NCI-H1694 (cell line): Measurements from ENCODE around the gene AMN.

ENCODE experiments used
- DNase-seq: peaks from one replicate; lab custom pipeline; 2025; lab: John Stamatoyannopoulos, UW

AMN gene

DNA sequence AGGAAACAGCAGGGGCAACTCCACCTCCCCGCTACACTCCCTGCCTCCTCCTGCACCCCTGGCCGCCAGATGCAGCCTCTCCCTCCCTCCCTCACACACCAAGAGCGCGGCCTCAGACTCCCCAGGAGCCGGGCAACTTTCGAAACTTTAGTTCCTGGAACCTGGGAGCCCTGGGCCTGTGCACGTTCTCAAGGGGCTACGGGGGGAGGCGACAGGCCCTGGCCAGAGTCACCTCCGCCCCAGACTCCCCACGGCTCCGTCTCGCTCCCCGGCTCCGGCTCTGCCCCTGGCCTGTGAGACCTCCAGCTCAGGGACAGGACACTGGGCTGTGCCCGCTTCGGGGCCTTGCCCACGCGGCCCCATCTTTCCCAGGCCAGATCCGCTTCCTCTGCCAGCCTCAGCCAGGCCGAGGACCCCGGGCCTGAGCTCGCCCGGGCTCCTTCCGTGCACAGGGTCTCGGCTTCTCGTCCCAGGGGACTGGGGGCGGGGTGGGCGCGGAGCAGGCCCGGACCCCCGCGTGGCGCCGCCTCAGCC is 5.5 kb downstream of the AMN start:
- DNase-seq = no peak

DNA sequence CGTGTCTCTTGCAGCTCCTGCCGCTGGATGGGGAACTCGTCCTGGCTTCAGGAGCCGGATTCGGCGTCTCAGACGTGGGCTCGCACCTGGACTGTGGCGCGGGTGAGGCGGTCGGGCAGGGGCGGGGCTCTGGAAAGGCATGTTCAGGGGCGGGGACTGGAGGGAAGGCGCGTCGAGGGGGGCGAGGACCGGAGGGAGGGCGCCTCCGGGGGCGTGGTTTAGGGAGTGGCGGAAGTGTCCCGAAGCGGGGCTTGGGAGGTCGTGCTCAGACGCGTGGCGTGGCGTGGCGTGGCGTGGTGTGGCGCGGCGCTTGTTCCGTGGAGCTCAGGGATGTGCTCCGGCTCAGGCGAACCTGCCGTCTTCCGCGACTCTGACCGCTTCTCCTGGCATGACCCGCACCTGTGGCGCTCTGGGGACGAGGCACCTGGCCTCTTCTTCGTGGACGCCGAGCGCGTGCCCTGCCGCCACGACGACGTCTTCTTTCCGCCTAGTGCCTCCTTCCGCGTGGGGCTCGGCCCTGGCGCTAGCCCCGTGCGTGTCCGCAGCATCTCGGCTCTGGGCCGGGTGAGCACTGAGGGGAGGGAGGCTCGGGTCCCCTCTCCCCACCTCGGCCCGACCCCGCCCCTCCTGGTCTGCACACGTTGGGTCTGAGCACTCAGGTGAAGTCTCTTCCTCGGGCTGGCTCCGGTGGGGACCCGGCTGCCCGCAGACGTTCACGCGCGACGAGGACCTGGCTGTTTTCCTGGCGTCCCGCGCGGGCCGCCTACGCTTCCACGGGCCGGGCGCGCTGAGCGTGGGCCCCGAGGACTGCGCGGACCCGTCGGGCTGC is 6.2 kb downstream of the AMN start:
- no peak for DNase-seq

DNA sequence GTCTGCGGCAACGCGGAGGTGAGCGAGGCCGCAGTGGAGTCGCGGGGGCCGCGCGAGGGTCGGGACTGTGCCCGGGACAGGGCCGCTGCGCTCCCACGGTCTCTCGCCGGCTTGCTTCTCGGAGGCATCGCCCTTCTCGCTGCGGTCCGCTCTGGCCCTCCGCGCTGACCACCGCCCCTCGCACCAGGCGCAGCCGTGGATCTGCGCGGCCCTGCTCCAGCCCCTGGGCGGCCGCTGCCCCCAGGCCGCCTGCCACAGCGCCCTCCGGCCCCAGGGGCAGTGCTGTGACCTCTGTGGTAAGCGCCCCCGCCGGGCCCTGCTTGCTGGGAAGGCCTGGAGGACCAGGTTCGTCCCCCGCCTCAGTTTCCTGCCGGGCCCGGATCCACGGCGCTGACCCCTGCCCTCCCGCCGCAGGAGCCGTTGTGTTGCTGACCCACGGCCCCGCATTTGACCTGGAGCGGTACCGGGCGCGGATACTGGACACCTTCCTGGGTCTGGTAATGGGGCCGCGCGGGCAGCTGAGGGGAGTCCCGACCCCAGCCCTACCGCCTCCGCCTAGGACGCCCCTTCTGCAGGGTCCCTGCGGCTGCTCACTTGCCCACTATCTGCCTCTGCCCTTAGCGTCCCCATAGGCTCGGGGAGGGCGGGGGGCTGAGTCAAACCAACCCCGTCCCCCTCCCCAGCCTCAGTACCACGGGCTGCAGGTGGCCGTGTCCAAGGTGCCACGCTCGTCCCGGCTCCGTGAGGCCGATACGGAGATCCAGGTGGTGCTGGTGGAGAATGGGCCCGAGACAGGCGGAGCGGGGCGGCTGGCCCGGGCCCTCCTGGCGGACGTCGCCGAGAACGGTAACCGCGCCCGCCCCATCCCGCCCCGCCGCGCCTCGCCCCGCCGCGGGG is 7.0 kb downstream of the AMN start:
- DNase-seq = no peak

DNA sequence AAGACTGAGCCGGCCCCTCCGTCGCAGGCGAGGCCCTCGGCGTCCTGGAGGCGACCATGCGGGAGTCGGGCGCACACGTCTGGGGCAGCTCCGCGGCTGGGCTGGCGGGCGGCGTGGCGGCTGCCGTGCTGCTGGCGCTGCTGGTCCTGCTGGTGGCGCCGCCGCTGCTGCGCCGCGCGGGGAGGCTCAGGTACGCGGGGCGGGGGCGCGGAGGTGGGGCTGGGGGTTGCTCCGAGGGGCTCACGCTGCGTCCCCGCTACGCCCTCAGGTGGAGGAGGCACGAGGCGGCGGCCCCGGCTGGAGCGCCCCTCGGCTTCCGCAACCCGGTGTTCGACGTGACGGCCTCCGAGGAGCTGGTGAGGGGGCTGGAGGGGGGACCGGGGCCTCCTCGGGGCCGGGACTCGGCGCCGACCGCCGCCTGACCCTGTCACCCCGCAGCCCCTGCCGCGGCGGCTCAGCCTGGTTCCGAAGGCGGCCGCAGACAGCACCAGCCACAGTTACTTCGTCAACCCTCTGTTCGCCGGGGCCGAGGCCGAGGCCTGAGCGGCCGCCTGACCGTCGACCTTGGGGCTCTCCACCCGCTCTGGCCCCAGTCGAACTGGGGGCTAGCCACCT is 7.8 kb downstream of the AMN start:
- no peak for DNase-seq

DNA sequence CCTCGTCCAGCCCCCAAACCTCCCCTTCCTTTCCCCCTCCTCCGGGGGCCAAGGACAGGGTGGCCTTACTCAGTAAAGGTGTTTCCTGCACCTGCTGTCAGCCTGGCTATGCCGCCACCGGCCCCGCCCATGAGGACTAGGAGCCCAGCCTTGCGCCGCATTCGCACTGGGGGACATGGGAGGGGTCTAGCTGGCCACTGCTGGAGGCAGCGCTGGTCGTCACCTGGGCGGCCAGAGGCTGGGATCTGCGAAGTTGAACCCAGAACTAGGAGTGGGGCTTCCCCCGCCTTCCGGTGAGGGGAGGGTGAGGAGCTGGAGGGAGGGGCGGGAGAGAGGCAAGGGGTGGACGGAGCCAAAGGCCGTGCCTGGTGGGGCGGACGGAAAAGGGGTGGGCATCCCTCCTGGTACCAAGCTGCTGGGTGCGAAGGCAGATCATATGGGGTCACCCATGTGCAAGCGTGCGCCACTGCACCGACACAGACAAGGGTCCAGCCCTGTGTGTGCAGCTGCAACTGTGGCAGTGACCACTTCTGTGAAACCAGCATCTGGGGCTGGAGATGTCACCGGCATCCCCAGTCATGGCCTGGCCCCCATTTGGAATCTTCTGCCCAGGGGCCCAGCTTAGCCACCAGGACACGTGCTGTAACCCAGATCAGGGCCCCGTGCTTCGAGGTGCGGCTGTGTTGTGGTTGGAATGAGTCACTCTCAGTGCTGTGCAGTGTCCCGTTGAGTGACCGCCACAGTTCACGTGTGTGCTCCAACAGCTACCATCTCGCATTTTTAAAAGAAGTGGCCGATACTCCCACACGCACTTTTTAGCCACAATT is 8.5 kb downstream of the AMN start:
- DNase-seq = no peak

DNA sequence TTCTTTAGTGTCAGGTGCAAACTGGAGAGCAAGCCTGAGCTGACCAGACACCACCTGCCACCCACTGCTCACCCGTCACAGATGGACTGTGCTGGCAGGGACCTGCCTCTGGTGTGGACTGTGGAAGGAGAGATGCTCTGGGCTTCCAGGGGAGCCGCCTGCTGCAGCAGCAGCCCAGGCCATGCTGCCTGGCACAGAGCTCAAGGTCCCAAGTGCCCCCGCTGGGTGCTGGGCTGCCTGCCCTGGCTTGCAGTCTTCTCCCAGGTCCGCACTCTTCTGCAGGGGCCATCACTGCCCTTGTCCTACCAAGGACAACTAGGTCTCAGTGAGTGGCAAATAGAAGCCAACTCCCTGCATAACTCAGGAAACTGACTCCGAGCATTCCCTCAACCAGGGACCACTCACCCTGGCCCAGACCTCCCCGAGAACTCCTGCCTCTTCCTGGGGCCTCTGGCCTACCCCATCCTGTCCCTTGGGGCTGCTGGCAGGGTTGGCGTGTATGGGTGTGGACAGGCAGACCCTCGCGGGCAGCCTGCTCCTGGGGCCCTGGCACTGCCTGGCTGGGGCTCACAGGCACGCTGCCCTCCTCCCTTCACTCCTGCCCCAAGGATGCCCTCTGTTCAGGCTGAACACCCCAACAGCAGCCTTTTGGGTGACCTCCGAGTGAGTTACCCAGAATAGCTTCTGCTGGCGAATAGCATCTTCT is 9.3 kb downstream of the AMN start:
- no peak for DNase-seq

DNA sequence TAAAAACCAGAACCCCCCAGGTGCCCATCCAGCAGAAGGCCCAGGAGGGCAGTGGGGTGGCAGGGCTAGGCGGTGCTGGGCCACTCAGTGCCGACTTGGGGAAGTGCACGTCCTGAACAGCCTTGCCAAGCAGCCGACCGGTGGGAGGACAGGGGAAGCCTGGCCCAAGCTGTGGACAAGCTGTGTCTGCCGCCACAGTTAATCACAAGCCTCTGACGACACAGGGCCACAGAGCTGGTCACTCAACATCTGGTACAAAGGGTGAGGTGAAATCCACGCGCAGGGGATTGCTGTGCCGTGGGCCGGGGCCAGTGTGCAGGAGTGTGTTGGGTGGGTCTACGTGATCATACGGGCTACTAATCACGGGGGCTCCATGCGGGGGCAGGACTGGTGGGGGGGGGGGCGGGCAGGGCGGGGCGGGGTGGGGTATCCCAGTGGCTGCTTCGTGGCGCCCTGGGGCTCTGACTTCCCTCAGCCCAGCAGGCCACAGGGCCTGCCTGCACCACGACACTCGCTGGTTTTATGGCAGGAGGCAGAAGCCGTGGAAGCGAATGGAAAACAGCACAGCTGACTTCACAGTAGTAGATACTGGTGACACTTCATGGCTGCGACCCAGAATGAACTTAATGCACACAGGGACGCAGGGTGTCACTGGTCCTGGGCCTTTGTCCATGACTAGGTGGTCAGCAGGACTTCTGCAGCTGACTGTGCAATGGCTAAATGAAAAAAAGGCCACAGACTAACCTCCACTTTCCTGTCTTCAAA is 10.2 kb downstream of the AMN start:
- no peak for DNase-seq

DNA sequence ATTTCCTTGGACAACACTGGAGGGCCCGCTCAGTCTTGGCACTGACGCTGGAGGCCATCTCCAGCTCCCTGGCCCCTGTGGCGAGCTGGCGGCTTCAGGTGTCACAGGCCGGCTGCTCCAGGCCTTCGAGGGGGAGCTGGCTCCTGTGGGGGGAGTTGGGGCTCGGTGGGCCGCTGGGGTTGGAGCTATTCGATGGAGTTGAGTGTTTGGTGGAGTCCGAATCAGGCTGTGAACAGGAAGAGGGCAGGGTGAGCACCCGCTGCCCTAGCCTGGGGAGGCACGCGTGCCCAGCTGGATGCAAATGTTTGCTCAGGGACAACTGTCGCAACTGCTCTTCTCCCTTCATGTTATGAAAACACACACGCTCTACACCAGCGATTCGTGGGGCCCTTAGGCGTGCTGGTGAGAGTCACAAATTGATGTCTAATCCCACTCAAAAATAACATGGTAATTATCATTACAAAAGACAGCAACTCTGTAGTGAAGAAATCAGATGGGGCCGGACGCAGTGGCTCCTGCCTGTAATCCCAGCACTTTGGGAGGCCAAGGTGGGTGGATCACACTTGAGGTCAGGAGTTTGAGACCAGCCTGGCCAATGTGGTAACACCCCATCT is 11.3 kb downstream of the AMN start:
- DNase-seq = no peak

DNA sequence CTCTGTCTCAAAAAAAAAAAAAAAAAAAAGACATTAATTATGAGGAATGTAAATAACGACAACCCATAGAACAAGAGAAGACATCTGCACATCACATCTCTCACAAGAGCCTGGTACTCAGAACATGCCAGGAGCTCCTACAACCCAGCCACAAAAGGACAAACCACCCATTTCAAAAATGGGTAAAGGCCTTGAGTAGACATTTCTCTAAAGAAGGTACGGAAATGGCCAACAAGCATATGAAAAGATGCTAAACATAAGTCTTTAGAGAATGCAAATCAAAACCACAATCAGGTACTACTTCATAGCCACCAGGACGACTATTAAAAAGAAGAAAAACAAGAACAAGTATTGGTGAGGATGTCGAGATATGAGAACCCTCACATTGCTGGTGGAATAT is 13.3 kb downstream of the AMN start:
- DNase-seq = no peak

DNA sequence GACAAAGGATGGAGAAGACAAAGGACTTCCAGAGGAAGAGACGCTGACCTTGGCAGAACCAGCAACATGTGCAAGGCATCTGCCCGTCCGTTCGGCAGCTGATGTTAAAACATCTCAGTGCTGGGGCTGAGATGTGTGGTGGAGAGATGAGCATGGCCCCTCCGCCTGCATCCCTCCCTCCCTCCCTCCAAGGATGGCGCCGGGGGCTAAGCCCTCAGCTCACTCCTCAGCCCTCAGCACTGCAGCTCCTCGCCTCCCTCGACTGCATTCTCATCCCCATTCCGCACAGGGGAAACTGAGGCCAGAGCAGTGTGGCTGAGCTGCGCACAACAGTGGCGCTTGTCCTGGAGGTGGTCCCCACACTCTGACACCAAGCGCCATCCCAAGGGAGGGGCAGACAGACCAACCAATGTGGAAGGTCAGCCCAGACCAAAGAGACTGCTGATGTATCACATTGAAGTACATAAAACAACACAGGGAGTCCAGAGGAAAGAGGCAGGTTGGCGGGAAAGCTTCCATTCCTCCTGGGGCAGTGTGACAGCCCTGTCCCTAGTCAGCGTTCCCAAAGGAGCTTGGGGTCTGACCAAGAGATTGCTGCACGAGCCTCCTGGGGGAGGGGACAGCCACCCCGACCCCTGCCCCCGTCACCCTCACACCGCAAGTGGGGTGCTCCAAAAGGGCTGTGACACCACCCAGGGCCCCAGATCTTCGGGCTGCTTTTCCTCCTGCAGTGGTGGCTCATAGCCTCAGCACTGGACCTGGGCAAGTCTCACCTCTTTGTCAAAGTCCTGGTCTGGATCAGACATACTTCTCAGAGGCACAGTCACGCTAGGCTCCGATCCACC is 15.1 kb downstream of the AMN start:
- DNase-seq = no peak

DNA sequence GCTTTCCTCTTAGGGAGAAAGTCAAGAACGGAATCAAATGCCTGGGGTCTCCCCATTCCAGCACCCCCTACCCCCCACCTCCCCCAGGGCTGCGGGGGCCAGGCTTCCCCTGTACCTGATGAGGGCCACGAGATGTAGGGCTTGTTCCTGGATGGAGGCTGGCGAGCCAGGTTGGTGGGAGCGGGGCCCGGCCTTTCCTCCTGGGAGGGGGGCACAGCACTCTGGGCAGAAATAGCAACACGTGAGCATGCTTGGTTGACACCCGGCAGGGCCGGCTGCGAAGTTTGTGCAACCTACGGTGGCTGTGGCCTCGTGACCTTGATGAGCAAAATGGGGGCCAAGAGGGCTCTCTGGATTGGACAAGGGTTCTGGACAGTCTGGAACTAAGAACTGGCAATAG is 15.7 kb downstream of the AMN start:
- DNase-seq = no peak

DNA sequence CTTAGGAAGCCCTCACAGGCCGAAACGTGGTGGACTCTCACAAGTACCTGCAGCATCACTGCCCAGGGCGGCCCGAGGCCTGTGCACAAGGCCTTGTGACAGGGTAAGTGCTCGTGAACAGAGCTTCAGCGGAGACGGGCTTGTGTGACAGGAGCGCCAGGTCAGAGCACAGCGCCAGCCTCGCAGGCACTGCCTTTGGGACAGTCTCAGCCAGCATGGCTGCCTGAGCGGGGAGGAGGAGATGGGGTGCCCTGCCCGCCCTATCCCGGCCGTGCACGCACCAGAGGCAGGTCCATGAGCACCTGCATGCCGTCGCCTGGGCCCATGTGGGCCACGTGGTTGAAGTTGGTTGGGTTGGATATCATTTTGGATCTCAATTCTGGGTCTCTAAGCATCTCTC is 16.9 kb downstream of the AMN start:
- no peak for DNase-seq

DNA sequence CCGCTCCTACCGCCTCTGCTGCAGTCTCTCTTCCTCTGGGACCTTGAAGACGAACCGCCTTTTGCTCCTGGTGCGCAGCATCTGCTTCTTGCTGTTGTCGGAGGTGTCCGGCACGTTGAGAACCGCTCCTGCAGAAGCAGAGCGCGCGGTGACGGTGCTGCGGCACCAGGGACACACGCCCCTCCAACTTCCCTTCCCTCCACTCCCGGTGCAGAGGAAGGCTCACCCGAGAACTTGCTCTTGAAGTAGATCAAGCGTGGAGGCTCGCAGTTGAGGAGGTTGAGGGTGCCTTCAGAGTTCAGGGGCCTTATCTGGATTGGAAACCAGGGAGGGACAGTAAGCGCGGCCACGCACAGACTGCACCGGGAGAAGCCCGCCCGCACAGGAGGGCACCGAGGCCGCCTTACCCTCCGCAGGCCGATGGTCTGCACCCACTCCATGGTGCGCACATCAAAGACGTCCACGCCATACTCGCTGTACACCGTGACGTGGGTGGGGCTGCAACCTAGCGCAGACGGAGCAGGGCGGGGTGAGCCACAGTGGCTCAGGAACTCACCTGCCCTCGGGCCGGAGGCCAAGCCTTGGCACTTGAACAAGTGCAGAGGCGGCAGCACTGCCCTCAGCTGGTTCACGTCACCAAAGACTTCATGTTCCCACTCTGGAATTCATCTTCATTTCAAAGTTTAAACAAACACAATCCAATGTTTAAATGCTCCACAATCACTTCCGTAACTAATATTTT is 17.5 kb downstream of the AMN start:
- no peak for DNase-seq

DNA sequence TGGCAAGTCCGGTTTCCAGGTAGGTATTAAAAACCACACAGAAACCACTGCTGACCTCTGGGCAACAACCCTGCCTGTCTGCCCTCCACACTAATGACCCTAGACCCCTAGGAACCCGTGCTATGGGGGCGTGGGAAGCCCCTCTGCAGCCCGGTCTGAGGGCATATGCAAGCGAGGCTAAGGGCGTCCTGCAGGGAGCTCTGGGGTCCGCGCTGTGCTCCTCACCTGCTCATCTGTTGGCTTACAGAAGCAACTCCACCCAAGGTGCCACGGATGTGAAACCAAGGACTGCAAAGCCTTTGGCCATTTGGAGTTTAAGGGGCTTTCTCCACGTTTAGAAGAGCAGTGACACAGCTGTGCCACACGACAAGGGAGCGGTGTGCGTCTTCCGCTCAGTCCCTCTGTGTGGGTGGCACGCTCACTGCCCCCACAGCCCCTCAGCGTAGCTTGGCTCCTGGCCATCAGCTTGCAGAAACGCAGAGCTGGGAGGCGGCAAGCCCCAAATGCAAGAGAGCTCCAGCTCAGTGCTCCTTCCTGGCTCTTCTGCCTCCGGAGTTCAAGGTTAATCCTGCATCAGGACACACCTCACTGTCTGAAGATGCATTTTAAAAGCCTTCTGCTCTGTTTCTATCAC is 18.4 kb downstream of the AMN start:
- no peak for DNase-seq

DNA sequence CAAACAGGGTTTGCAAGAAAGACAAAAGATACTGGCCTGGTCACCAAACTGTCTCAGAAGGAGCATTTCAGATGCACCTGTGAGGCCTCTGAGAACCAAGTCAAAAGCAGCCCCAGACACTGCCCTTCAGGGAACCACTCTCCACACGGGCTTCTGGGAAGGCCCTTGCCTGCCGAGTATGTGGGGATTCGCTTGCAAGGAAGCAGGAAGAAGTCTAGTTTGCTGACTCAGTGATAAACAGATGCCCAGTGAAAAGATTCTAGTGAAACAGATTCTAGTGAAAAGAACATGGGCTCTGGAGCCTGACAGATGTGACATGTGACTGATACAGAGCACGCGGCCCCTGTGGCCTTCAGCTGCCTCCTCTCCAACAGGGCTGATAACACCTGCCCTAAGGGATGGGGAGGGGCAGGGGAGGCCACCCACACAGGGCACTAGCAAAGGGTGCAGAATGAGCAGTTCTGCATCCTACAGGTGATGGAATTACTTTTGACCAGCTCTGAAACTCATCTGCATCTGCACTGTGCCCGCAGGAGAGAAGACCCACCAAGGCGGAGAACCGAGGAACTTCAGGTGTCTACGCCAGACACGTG is 19.1 kb downstream of the AMN start:
- DNase-seq = no peak

DNA sequence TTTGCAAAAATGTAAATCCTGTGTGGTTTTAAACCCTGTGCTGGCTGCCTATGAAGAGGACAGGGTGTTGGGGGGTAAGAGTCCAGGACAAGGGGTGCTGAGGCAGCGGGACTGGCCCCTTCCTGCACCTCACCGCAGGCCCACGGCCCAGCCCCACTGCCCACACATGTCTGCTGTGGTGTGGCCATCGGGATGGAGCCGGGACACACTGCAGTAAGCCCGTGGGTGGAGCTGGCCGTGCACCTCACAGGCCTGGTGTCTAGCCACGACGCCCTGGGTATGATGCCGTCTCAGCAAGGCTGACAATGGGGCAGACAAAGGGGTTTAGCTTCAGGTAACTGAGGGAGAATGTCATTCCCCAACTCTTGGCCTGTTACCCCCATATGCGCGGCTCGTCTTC is 19.6 kb downstream of the AMN start:
- no peak for DNase-seq

DNA sequence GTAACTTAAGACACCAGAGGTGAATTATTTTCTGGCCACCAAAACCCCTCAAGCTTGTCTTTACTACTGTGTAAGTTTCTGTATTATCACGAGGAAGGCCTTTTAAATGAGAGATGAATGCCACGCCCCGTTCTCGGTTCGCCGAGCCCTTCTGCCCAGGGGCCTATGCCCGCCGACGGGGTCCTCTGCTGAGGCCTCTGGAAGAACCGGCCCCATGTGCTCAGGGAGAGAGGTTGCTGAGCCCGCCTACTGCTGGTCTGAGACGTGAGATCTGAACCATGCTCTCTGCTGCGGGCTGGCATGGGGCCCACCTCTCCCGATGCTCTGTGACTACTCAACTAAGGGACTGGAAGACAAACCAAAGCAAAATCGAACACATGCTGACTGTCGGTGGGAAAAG is 21.0 kb downstream of the AMN start:
- no peak for DNase-seq
